HCT116 (cell line): ENCODE results near the gene LIG4. TPM values are rescaled to one million over a fixed set of nuclear protein-coding genes. Genes with fewer than 3 reads are reported as not detected.

Experiments
- ATAC-seq: fragments of 200-7000 bp; cut with Tn5 transposase; 2 replicates; pipeline ENCODE4 v1.9.1; 2020; ENCODE audit warnings: mild to moderate bottlenecking, moderate library complexity
- BruUV-seq: library from RNA; stranded (reverse); fragments of 400-500 nt; replicated peaks from 2 replicates; lab custom pipeline; 2021; lab: Mats Ljungman, UMichigan
- CTCF ChIA-PET: fragments of 300-600 bp; sonication (Branson Sonifier 250); formaldehyde crosslinking; loops from one replicate; lab custom pipeline; 2021; ENCODE audit warnings: antibody characterized with exemption; lab: Charles Lee
- POLR2A ChIA-PET: fragments of 300-600, 350-600 bp; sonication (Branson Sonifier 250); formaldehyde crosslinking; loops from one replicate; lab custom pipeline; 2021; ENCODE audit warnings: antibody characterized with exemption; lab: Charles Lee
- RAD21 ChIA-PET, 2 experiments: fragments of 300-600 bp; sonication (Branson Sonifier 250); formaldehyde crosslinking; loops; one replicate each; lab custom pipeline; 2023; ENCODE audit warnings: low total read pairs in 2 of 2; ENCODE audit not compliant: uncharacterized antibody in 2 of 2, unreplicated experiment in 2 of 2, low non-redundant PET in 1 of 2; lab: Charles Lee
- DNase-seq: peaks from one replicate; pipeline ENCODE4 v3.0.0-alpha.2; 2010; ENCODE audit warnings: low read depth, low spot score
- H2AFZ ChIP-seq: fragments of 200-600 bp; shearing (Covaris generic), sonication (generic); 2 replicates; pipeline ENCODE4 v1.6.1; 2017; ENCODE audit warnings: low read depth, mixed run types, mixed read lengths, antibody characterized with exemption, low read length; ENCODE audit not compliant: poor library complexity, severe bottlenecking
- H3K27ac ChIP-seq: 2 replicates; pipeline ENCODE4 v1.5.1; 2012; ENCODE audit warnings: low read depth, low read length
- H3K27me3 ChIP-seq: fragments of 200-600 bp; sonication (generic); 2 replicates; pipeline ENCODE4 v1.6.1; 2016; ENCODE audit warnings: mixed run types, low read length, mixed read lengths; ENCODE audit not compliant: insufficient read depth
- H3K36me3 ChIP-seq, 2 experiments: fragments of 200-500 bp in 1 of 2; fragments of 200-600 bp in 1 of 2; sonication (Bioruptor generic) in 1 of 2; sonication (generic) in 1 of 2; 2 replicates each; pipeline versions ENCODE4 v1.5.1 to v1.6.1; 2014 to 2016; ENCODE audit warnings: low read length in 2 of 2, inconsistent platforms in 1 of 2, mixed read lengths in 1 of 2, mixed run types in 1 of 2; ENCODE audit not compliant: insufficient read depth in 2 of 2, control insufficient read depth in 1 of 2
- H3K4me1 ChIP-seq, 2 experiments: fragments of 200-600 bp in 1 of 2; sonication (generic) in 1 of 2; 2 replicates each; pipeline versions ENCODE4 v1.5.1 to v1.6.1; 2012 to 2017; ENCODE audit warnings: low read length in 2 of 2, inconsistent platforms in 1 of 2, mild to moderate bottlenecking in 1 of 2, mixed read lengths in 1 of 2, mixed run types in 1 of 2, moderate library complexity in 1 of 2; ENCODE audit not compliant: insufficient read depth in 2 of 2, control insufficient read depth in 1 of 2
- H3K4me2 ChIP-seq: fragments of 200-600 bp; sonication (generic); 2 replicates; pipeline ENCODE4 v1.6.1; 2017; ENCODE audit warnings: mixed run types, low read length, mixed read lengths
- H3K4me3 ChIP-seq, 2 experiments: fragments of 200-600 bp in 1 of 2; sonication (generic) in 1 of 2; replicated peaks in 1 of 2; 2 replicates each; pipeline ENCODE4 v1.5.1; 2011 to 2016; ENCODE audit warnings: low read length in 2 of 2, control low read depth in 1 of 2, low read depth in 1 of 2, mild to moderate bottlenecking in 1 of 2, mixed read lengths in 1 of 2, mixed run types in 1 of 2
- H3K79me2 ChIP-seq: fragments of 200-600 bp; sonication (generic); 2 replicates; pipeline ENCODE4 v1.6.1; 2017; ENCODE audit warnings: mild to moderate bottlenecking, mixed run types, low read length, moderate library complexity, mixed read lengths; ENCODE audit not compliant: insufficient read depth
- H3K9ac ChIP-seq: fragments of 200-600 bp; sonication (generic); 2 replicates; pipeline ENCODE4 v1.6.1; 2016; ENCODE audit warnings: low read length, mixed read lengths
- H3K9me2 ChIP-seq: fragments of 200-600 bp; sonication (generic), shearing (Covaris generic); 2 replicates; pipeline ENCODE4 v1.6.1; 2017; ENCODE audit warnings: mixed run types, mild to moderate bottlenecking, moderate library complexity; ENCODE audit not compliant: insufficient read depth
- H3K9me3 ChIP-seq, 2 experiments: fragments of 200-500 bp in 1 of 2; fragments of 200-600 bp in 1 of 2; sonication (Bioruptor generic) in 1 of 2; sonication (generic) in 1 of 2; 2 replicates each; pipeline ENCODE4 v1.6.1; 2014 to 2017; ENCODE audit warnings: low read length in 2 of 2, mixed read lengths in 2 of 2, inconsistent platforms in 1 of 2, low read depth in 1 of 2, mild to moderate bottlenecking in 1 of 2, mixed run types in 1 of 2, moderate library complexity in 1 of 2; ENCODE audit not compliant: control insufficient read depth in 1 of 2, insufficient read depth in 1 of 2
- H4K20me1 ChIP-seq: fragments of 200-600 bp; sonication (generic), shearing (Covaris generic); 2 replicates; pipeline ENCODE4 v1.6.1; 2017; ENCODE audit warnings: mixed run types, mild to moderate bottlenecking, moderate library complexity; ENCODE audit not compliant: insufficient read depth
- CTCF ChIP-seq, 3 experiments: fragments of 200-600 bp in 1 of 3; sonication (generic) in 1 of 3; IDR thresholded peaks in 2 of 3; conservative IDR thresholded peaks in 1 of 3; 2 replicates each; pipeline ENCODE4 v1.5.1; 2012 to 2017; ENCODE audit warnings: low read depth in 2 of 3, low read length in 2 of 3, antibody characterized with exemption in 1 of 3, borderline replicate concordance in 1 of 3, control low read depth in 1 of 3, mild to moderate bottlenecking in 1 of 3, mixed read lengths in 1 of 3, mixed run types in 1 of 3, moderate library complexity in 1 of 3; ENCODE audit not compliant: insufficient read depth in 1 of 3
- EZH2 ChIP-seq: fragments of 200-600 bp; sonication (generic); IDR thresholded peaks from 2 replicates; pipeline ENCODE4 v1.6.1; 2017; ENCODE audit warnings: antibody characterized with exemption, mixed run types
- EZH2phosphoT487 ChIP-seq: fragments of 200-600 bp; IDR thresholded peaks from 2 replicates; pipeline ENCODE4 v1.6.1; 2018; ENCODE audit warnings: antibody characterized with exemption, borderline replicate concordance
- FOSL1 ChIP-seq: IDR thresholded peaks from 2 replicates; pipeline ENCODE4 v1.6.1; 2012; ENCODE audit warnings: low read depth
- RAD21 ChIP-seq: IDR thresholded peaks from 2 replicates; pipeline ENCODE4 v1.6.1; 2012; ENCODE audit warnings: low read depth, mild to moderate bottlenecking
- SRF ChIP-seq: IDR thresholded peaks from 2 replicates; pipeline ENCODE4 v1.6.1; 2012; ENCODE audit warnings: low read depth
- YY1 ChIP-seq: IDR thresholded peaks from 2 replicates; pipeline ENCODE4 v1.6.1; 2011; ENCODE audit warnings: low read length, low read depth, moderate library complexity, mild to moderate bottlenecking; ENCODE audit not compliant: insufficient replicate concordance; ENCODE audit errors: extremely low read depth
- intact Hi-C: fragments of 100-400 bp; cut with micrococcal nuclease; formaldehyde crosslinking; loops from 2 replicates; pipeline ENCODE4 v1.10.0; 2022
- total RNA-seq: library from RNA; stranded (reverse); gene quantifications from one replicate; pipeline ENCODE4 v1.2.1, GENCODE V29; 2021; ENCODE audit not compliant: unreplicated experiment

Gene LIG4
- total RNA-seq, 1 experiment from 2014 or later, result 7.4 TPM

GRCh38 chr13:108176685-108177274 is 38.6 kb downstream of the LIG4 start:
- Histone ChIP-seq H3K4me2 (no peak overlapping the region), H3K79me2 (no peaks in the 10 kb centered on the region), H3K36me3 (no peaks in the 10 kb centered on the region), H2AFZ (peak overlapping the region; percentile 97), H3K9ac (no peak overlapping the region), H3K9me3 (no peaks in the 10 kb centered on the region), H3K4me1 (no peaks in the 10 kb centered on the region), H3K4me3 (no peak overlapping the region), H3K27me3 (no peaks in the 10 kb centered on the region), H4K20me1 (no peaks in the 10 kb centered on the region), H3K27ac (no peak overlapping the region), H3K9me2 (no peaks in the 10 kb centered on the region)
- intact Hi-C loops, result loop anchor here (5.0 kb wide), 2 partner anchors 331 to 721 kb away; no protein-coding TSS in a partner anchor
- ATAC-seq (peak; percentile 78), DNase-seq (peak; percentile 36)
- ChIA-PET CTCF (interaction anchor here (1.5 kb wide), 1 partner anchor 21 kb away, joined by 7 read pairs; no protein-coding TSS in a partner anchor), RAD21 (no interaction called here), POLR2A (no interaction called here)
- BruUV-seq, result no TSS peak
- TF ChIP-seq FOSL1, result no peak
- no peak for TF ChIP-seq EZH2phosphoT487
- no peak for TF ChIP-seq SRF
- TF ChIP-seq EZH2, result no peak
- TF ChIP-seq CTCF (IDR thresholded peaks at IDR 0.05 in 2 of 3, conservative IDR thresholded peaks at IDR 0.05 in 1 of 3; ENCODE audit: borderline replicate concordance in 1 of 3, insufficient read depth in 1 of 3, low read depth in 2 of 3, low read length in 2 of 3), result peak; percentile 26 to 68 (median 61); a peak in 5 of 6 replicates
- TF ChIP-seq RAD21, result peak; percentile 28; the same call in 1 of the 2 replicates
- no peak for TF ChIP-seq YY1
